Tibial artery (tissue), 4 donors: Measurements from ENCODE around the gene TARS3.

Source experiments
- DNase-seq, 2 donors: peaks; one replicate each; pipeline ENCODE4 v3.0.0-alpha.2; 2019
- H3K27ac ChIP-seq, 2 donors: fragments of 200-600 bp; sonication (generic) in 1 of 2; 1 replicate in 1 of 2; 2 replicates in 1 of 2; pipeline ENCODE4 v1.5.1; 2018 to 2019; ENCODE audit warnings: mild to moderate bottlenecking in 1 of 2
- H3K27me3 ChIP-seq, 2 donors: fragments of 200-600 bp; sonication (generic) in 1 of 2; one replicate each; pipeline versions ENCODE4 v1.5.1 to v1.6.0; 2016 to 2019
- H3K36me3 ChIP-seq, 3 donors: fragments of 200-600 bp; sonication (generic) in 2 of 3; one replicate each; pipeline ENCODE4 v1.5.1; 2016 to 2019; ENCODE audit warnings: mild to moderate bottlenecking in 2 of 3
- H3K4me1 ChIP-seq, 4 donors: fragments of 200-600 bp; sonication (generic) in 2 of 4; 1 replicate in 3 of 4; 2 replicates in 1 of 4; pipeline ENCODE4 v1.5.1; 2016 to 2019
- H3K4me3 ChIP-seq, 2 donors: fragments of 200-600 bp; sonication (generic) in 1 of 2; 1 replicate in 1 of 2; 2 replicates in 1 of 2; pipeline ENCODE4 v1.5.1; 2018 to 2019; ENCODE audit warnings: mild to moderate bottlenecking in 2 of 2
- H3K9me3 ChIP-seq, 3 donors: fragments of 200-600 bp; sonication (generic) in 1 of 3; one replicate each; pipeline ENCODE4 v1.5.1; 2016 to 2019
- intact Hi-C: fragments of 100-400 bp; cut with DNase I; formaldehyde crosslinking; loops from one replicate; pipeline ENCODE4 v1.15.0; 2023; ENCODE audit warnings: low total_unique reads
- TF ChIP-seq, protein P1 (sequence below), 2 experiments: fragments of 200-600 bp in 1 of 2; fragments of 450-650 bp in 1 of 2; IDR thresholded peaks; one replicate each; pipeline ENCODE4 v1.5.1; 2017 to 2019; ENCODE audit warnings: antibody characterized with exemption in 2 of 2, mild to moderate bottlenecking in 1 of 2, moderate library complexity in 1 of 2

Gene TARS3

DNA sequence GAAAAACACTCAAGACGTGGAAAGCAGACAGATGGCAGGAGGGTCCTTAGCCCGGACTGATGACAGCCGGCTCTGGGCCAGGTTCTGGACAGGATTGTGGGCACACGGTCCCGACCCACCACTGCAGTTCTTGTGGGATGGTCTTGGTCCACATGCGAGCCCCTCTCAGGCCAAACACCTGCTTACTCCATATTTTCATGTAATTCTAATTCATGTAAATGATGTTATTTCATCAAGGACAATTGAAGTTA is 104.7 kb downstream of the TARS3 start:
- Histone ChIP-seq H3K4me3 (no peak overlapping the region), H3K27ac (no peak overlapping the region), H3K4me1 (peaks cover 4 to 21% (median 13%) of the 10 kb centered on the region in 4 donors), H3K36me3 (peaks cover 3 to 16% (median 14%) of the 10 kb centered on the region in 3 donors), H3K27me3 (no peaks in the 10 kb centered on the region), H3K9me3 (no peaks in the 10 kb centered on the region)
- TF ChIP-seq, protein P1, sequence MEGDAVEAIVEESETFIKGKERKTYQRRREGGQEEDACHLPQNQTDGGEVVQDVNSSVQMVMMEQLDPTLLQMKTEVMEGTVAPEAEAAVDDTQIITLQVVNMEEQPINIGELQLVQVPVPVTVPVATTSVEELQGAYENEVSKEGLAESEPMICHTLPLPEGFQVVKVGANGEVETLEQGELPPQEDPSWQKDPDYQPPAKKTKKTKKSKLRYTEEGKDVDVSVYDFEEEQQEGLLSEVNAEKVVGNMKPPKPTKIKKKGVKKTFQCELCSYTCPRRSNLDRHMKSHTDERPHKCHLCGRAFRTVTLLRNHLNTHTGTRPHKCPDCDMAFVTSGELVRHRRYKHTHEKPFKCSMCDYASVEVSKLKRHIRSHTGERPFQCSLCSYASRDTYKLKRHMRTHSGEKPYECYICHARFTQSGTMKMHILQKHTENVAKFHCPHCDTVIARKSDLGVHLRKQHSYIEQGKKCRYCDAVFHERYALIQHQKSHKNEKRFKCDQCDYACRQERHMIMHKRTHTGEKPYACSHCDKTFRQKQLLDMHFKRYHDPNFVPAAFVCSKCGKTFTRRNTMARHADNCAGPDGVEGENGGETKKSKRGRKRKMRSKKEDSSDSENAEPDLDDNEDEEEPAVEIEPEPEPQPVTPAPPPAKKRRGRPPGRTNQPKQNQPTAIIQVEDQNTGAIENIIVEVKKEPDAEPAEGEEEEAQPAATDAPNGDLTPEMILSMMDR (IDR thresholded peaks at IDR 0.05) = no peak
- DNase-seq = no peak
- intact Hi-C loops = no loop called here

DNA sequence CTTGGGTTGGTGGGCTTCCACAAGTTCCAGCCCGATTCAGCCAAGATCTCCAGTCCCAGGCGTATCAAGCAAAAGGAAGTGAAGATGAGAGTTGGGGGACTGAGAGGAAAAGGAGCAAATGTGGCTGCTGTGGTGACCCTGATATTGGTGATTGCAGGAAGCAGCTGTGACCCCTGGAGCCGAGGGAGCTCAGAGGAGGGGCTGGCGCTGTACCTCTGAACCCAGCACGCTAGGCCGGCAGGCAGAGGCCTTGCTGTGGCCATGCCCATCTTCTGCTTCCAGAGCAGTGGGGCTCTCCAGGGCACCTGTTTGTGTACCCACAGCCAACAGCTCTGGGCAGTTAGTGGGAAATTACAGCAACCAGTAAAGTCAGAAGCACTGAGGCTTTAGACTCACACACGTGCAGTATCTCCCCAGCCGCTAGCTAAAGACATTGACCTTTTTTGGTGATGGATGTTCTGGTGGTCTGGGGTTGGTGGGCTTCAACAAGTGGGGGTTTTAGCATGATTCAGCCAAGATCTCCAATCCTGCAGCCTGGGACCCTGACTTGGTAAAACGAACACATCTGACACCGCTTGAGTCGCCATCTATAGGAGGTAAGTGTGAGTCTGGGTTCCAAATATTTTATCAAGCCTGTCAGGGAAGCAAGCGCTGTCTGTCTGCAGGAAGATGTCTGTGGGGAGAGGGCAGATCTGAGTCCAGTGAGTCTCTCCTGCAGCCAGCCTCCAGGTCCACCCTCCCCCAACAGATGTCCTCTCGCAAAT is 105.2 kb downstream of the TARS3 start:
- Histone ChIP-seq H3K27me3 (no peaks in the 10 kb centered on the region), H3K4me1 (peaks cover 4 to 26% (median 13%) of the 10 kb centered on the region in 4 donors), H3K4me3 (no peak overlapping the region), H3K36me3 (peaks cover 3 to 14% (median 13%) of the 10 kb centered on the region in 3 donors), H3K27ac (no peak overlapping the region), H3K9me3 (no peaks in the 10 kb centered on the region)
- DNase-seq = no peak
- intact Hi-C loops = no loop called here
- TF ChIP-seq, protein P1 (IDR thresholded peaks at IDR 0.05) = no peak

DNA sequence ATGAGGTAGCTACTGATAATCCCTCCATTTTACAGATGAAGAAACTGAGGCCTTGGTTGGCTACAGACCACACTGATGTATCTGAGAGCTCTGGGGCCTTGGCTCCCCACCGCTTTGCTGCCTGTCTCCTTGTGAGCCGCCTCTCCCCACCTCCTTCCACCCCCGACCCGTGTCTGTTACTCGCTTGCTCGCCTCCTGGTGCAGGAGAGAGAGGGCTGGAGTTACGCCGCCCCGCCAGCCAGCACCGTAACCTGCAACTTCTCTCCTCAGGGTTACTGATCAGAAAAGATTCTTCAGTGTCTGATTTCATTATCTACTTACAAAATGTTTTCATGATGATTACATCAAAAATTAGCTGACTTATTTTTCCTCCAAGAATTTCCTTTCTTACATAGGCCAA is 106.2 kb downstream of the TARS3 start:
- Histone ChIP-seq H3K27ac (no peak overlapping the region), H3K4me1 (peaks cover 4 to 35% (median 21%) of the 10 kb centered on the region in 4 donors), H3K9me3 (no peaks in the 10 kb centered on the region), H3K27me3 (no peaks in the 10 kb centered on the region), H3K36me3 (peaks cover 3 to 13% (median 8%) of the 10 kb centered on the region in 3 donors), H3K4me3 (no peak overlapping the region)
- intact Hi-C loops = no loop called here
- TF ChIP-seq, protein P1 (IDR thresholded peaks at IDR 0.05) = no peak
- DNase-seq = no peak

DNA sequence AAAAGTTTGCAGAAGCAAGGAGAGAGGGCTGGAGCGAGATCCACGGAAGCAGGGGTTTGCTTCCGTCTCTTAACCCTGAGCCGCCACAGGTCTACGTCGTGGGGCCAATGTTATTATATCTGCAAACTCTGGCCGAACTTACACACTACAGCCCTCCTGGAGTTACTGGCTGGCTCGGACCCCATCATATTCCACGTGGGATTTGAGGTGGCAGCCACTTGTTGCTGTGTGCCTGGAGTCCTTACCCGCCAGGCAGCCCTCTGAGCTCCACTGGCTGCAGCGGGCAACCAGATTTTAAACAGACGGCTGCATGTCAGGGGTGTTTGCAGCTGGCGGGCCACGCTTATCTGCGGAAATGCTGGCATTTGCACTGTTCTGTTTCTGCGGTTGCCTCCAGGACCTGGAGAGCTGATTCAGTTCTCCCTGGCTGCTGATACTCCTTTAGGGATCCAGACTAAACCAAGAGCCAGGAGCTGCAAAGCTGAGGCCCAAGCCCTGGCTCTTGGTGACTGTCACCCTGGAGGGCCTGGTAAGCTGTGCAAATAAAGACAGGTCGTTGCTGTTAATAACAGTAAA is 106.8 kb downstream of the TARS3 start:
- Histone ChIP-seq H3K4me3 (no peak overlapping the region), H3K27me3 (no peaks in the 10 kb centered on the region), H3K36me3 (peaks cover 3 to 13% (median 8%) of the 10 kb centered on the region in 3 donors), H3K4me1 (peaks cover 4 to 41% (median 26%) of the 10 kb centered on the region in 4 donors), H3K27ac (no peak overlapping the region), H3K9me3 (no peaks in the 10 kb centered on the region)
- no peak for DNase-seq
- intact Hi-C loops = no loop called here
- TF ChIP-seq, protein P1 (IDR thresholded peaks at IDR 0.05) = no peak

DNA sequence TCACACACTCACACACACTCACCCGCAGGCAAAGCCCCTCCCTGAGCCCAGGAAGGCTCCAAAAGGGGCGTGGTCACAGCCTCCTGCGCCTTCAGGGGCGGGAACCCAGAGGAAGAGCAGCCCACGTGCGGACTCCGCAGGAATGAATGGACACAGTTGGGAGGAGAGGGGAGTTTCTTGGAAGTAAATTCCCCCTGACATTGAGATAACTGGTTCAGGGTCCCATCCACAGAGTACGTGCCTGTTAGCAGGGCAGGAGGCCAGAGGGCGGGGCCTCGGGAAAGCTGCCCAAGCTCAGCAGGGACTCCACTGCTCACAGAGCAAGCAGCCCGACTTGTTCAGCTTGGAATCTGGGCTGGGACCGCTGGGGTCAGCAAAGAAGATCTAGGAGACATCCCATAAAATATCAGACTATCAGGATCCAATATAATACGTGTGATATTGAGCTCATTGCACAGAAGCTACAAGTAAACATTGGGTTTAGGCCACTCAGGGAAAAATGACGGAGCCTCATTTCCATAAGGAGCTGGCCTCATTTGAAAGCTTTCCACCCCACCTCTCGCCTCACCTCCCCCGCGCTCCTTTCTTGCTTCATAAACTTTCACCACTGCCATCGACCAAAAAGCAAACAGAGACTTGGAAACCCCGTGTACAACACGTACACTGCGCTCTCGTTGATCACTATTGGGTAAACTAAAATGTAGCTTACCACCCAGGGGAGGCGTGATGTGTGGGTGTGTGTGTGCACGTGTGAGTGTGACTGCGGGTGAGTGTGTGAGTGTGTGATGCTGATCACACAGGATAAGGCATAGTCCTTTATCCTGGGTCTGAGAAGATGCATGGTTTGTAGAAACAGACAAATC is 108.1 kb downstream of the TARS3 start:
- Histone ChIP-seq H3K36me3 (peaks cover 0 to 12% (median 8%) of the 10 kb centered on the region in 3 donors), H3K4me1 (peaks cover 4 to 43% (median 26%) of the 10 kb centered on the region in 4 donors), H3K27me3 (no peaks in the 10 kb centered on the region), H3K4me3 (peak overlapping the region in 1 of 2 donors; percentile 22), H3K27ac (peak overlapping the region; percentile 26 to 40), H3K9me3 (no peaks in the 10 kb centered on the region)
- TF ChIP-seq, protein P1 (IDR thresholded peaks at IDR 0.05) = no peak
- DNase-seq = peak in 1 of 2 donors; percentile 42
- intact Hi-C loops = no loop called here
